Endothelial cell of umbilical vein (primary cell): ENCODE data around the gene ASL.

Source experiments
- CTCF ChIP-seq, 2 donors: IDR thresholded peaks; 1 replicate in 1 of 2; 2 replicates in 1 of 2; pipeline ENCODE4 v1.5.1; 2011; ENCODE audit warnings: low read length in 2 of 2, mild to moderate bottlenecking in 2 of 2, moderate library complexity in 2 of 2, control low read depth in 1 of 2, inconsistent platforms in 1 of 2, low read depth in 1 of 2; ENCODE audit not compliant: insufficient read depth in 1 of 2; ENCODE audit errors: extremely low read depth in 1 of 2
- EZH2 ChIP-seq: IDR thresholded peaks from 2 replicates; pipeline ENCODE4 v1.6.1; 2012; ENCODE audit warnings: borderline replicate concordance, low read depth, mild to moderate bottlenecking, moderate library complexity, low read length, inconsistent platforms; ENCODE audit not compliant: severe bottlenecking
- MAX ChIP-seq: IDR thresholded peaks from 2 replicates; pipeline ENCODE4 v1.6.1; 2011; ENCODE audit not compliant: insufficient read depth, insufficient read length
- POLR2A ChIP-seq: IDR thresholded peaks from 2 replicates; pipeline ENCODE4 v1.6.1; 2012; ENCODE audit warnings: low read depth, mild to moderate bottlenecking, control low read depth, low read length

GRCh38 chr7:66140924-66141323, 65.3 kb downstream of the ASL start:
- TF ChIP-seq EZH2 (no peak), CTCF (IDR thresholded peaks at IDR 0.05; ENCODE audit: extremely low read depth in 1 of 2, insufficient read depth in 1 of 2, low read depth in 1 of 2, low read length in 2 of 2) (peak; percentile 46 to 65), POLR2A (no peak), MAX (no peak)
